ENCODE measurements around the gene CDAN1. TPM values are rescaled to one million over a fixed set of nuclear protein-coding genes. Genes with fewer than 3 reads are reported as not detected.

The CDAN1 gene
- total and polyA plus RNA-seq, 2 of the 8 experiments (the other 6 are each of a cell fraction or from before 2014, with no cell fraction given): 4.5 to 18.6 TPM

DNA sequence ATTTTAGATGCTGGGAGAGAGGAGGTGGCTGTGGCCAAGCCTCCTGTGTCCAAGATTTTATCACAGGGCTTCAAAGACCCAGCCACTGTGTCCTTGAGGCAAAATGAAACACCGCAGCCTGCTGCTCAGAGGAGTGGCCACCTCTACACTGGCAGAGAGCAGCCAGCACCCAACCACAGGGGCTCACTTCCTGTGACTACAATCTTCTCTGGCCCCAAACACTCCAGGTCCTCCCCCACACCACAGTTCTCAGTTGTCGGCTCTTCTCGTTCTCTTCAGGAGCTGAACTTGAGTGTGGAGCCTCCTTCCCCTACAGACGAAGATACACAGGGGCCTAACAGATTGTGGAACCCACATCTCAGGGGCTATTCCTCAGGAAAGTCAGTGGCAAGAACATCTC lies 45.6 kb downstream of the CDAN1 start:
- Histone ChIP-seq H2BK5ac (ENCODE audit: low read depth, low read length) (no peak overlapping the region), H3K14ac (ENCODE audit: insufficient read length) (no peak overlapping the region), H3K36me3 (ENCODE audit: control insufficient read depth in 2 of 4, insufficient read depth in 4 of 4, low read length in 3 of 4) (peaks cover 0 to 7% (median under 1%) of the 10 kb centered on the region in 4 experiments; a peak in 3 of 8 replicates), H3K9ac (replicated peaks in 1 of 4; ENCODE audit: extremely low read depth in 1 of 4, low read depth in 3 of 4, low read length in 3 of 4) (no peak overlapping the region), H3K4ac (replicated peaks; ENCODE audit: insufficient read length, low read depth, low read length) (no peak overlapping the region), H4K8ac (ENCODE audit: extremely low read depth, insufficient read depth, low read length) (no peak overlapping the region), H3K79me2 (ENCODE audit: control insufficient read depth in 1 of 2, insufficient read depth in 2 of 2, low read length in 2 of 2) (no peaks in the 10 kb centered on the region), H3K79me1 (ENCODE audit: low read depth, low read length) (no peaks in the 10 kb centered on the region), H3K18ac (ENCODE audit: extremely low read depth, low read length) (no peak overlapping the region), H4K5ac (ENCODE audit: insufficient read length, low read depth, low read length) (no peak overlapping the region), H2BK20ac (ENCODE audit: low read length) (no peak overlapping the region), H3K4me3 (ENCODE audit: extremely low read depth in 1 of 4, insufficient read depth in 2 of 4, low read depth in 3 of 4, low read length in 4 of 4) (no peak overlapping the region), H2BK12ac (ENCODE audit: low read depth, low read length) (no peak overlapping the region), H3K4me1 (replicated peaks in 1 of 4; ENCODE audit: control insufficient read depth in 3 of 4, insufficient read depth in 4 of 4, low read length in 3 of 4) (no peaks in the 10 kb centered on the region), H3K56ac (replicated peaks; ENCODE audit: insufficient read length, low read depth, low read length) (no peak overlapping the region), H2BK15ac (ENCODE audit: low read length) (no peak overlapping the region), H3K23me2 (ENCODE audit: low read depth, low read length) (no peaks in the 10 kb centered on the region), H2AFZ (ENCODE audit: low read length) (no peak overlapping the region), H3K23ac (ENCODE audit: insufficient read length) (no peak overlapping the region), H3K27me3 (replicated peaks in 1 of 4; ENCODE audit: control insufficient read depth in 3 of 4, extremely low read depth in 1 of 4, insufficient read depth in 3 of 4, low read length in 3 of 4) (no peaks in the 10 kb centered on the region), H2BK120ac (replicated peaks; ENCODE audit: low read depth, low read length) (no peak overlapping the region), H3K9me3 (ENCODE audit: insufficient read depth in 2 of 2, low read depth in 1 of 2, low read length in 1 of 2) (no peaks in the 10 kb centered on the region), H4K91ac (replicated peaks; ENCODE audit: insufficient read length, low read length) (no peak overlapping the region), H3K27ac (ENCODE audit: low read depth, low read length) (no peak overlapping the region), H4K20me1 (replicated peaks in 1 of 2; ENCODE audit: control insufficient read depth in 1 of 2, insufficient read depth in 2 of 2, low read length in 2 of 2) (peaks cover 1 to 2% of the 10 kb centered on the region in 2 experiments), H3K4me2 (ENCODE audit: insufficient read depth in 1 of 2, low read depth in 2 of 2, low read length in 2 of 2) (no peak overlapping the region), H2AK5ac (ENCODE audit: low read depth, low read length) (no peak overlapping the region)
- no peak for FAIRE-seq
- WGBS, 2 experiments (ENCODE audit: extremely low coverage in 1 of 2, insufficient coverage in 1 of 2, insufficient read length in 1 of 2, insufficient replicate concordance in 2 of 2, low coverage in 1 of 2, low lambda C conversion rate in 2 of 2, missing lambda C conversion rate in 1 of 2): 78% methylated on average over 4 of the region's 4 CpGs; no CpG with 5 or more reads in 1 of the 2 experiments
- no peak for DNase-seq (ENCODE audit: low read depth in 1 of 2, low spot score in 2 of 2)
- ChIA-PET CTCF (ENCODE audit: partially characterized antibody) (interaction anchor here (1.5 kb wide), 1 partner anchor 15 kb away, joined by 3 read pairs; no protein-coding TSS in a partner anchor), POLR2A (ENCODE audit: partially characterized antibody) (no interaction called here)
- TF ChIP-seq, protein P1, sequence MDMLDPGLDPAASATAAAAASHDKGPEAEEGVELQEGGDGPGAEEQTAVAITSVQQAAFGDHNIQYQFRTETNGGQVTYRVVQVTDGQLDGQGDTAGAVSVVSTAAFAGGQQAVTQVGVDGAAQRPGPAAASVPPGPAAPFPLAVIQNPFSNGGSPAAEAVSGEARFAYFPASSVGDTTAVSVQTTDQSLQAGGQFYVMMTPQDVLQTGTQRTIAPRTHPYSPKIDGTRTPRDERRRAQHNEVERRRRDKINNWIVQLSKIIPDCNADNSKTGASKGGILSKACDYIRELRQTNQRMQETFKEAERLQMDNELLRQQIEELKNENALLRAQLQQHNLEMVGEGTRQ (IDR thresholded peaks at IDR 0.05; ENCODE audit: low read length): no peak
- TF ChIP-seq TAF1 (IDR thresholded peaks at IDR 0.05; ENCODE audit: low read depth, low read length) (no peak), EGR1 (IDR thresholded peaks at IDR 0.05; ENCODE audit: borderline replicate concordance, low read depth, low read length) (no peak), TAF7 (optimal IDR thresholded peaks at IDR 0.05; ENCODE audit: borderline replicate concordance, low read depth, low read length) (no peak)
- TF ChIP-seq, protein P2, sequence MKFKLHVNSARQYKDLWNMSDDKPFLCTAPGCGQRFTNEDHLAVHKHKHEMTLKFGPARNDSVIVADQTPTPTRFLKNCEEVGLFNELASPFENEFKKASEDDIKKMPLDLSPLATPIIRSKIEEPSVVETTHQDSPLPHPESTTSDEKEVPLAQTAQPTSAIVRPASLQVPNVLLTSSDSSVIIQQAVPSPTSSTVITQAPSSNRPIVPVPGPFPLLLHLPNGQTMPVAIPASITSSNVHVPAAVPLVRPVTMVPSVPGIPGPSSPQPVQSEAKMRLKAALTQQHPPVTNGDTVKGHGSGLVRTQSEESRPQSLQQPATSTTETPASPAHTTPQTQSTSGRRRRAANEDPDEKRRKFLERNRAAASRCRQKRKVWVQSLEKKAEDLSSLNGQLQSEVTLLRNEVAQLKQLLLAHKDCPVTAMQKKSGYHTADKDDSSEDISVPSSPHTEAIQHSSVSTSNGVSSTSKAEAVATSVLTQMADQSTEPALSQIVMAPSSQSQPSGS (IDR thresholded peaks at IDR 0.05; ENCODE audit: low read length): no peak
